GM19328 (cell line): ENCODE data around the gene RNF220.

Source experiments
- ATAC-seq: cut with Tn5 transposase; IDR thresholded peaks from one replicate; pipeline ENCODE4 v1.9.1; 2021; ENCODE audit warnings: mild to moderate bottlenecking, moderate library complexity; ENCODE audit not compliant: unreplicated experiment

RNF220 gene

GRCh38 chr1:44406737-44407429, 1.8 kb downstream of the RNF220 start:
- no peak for ATAC-seq

- ATAC-seq = no peak
Measured at GRCh38 chr1:44407430-44408211, 2.6 kb downstream of the RNF220 start.

GRCh38 chr1:44408212-44408582, 3.1 kb downstream of the RNF220 start:
- no peak for ATAC-seq

- no peak for ATAC-seq
Measured at GRCh38 chr1:44408632-44409602, 3.9 kb downstream of the RNF220 start.

GRCh38 chr1:44409757-44410156, 4.7 kb downstream of the RNF220 start:
- no peak for ATAC-seq

GRCh38 chr1:44411861-44412260, 6.8 kb downstream of the RNF220 start:
- no peak for ATAC-seq

- no peak for ATAC-seq
Measured at GRCh38 chr1:44412601-44413000, 7.5 kb downstream of the RNF220 start.

GRCh38 chr1:44413740-44414139, 8.7 kb downstream of the RNF220 start:
- ATAC-seq = no peak

- no peak for ATAC-seq
Measured at GRCh38 chr1:44415013-44415412, 10.0 kb downstream of the RNF220 start.

GRCh38 chr1:44416408-44416807, 11.4 kb downstream of the RNF220 start:
- ATAC-seq = no peak

GRCh38 chr1:44417351-44418021, 12.4 kb downstream of the RNF220 start:
- no peak for ATAC-seq

- ATAC-seq = no peak
Measured at GRCh38 chr1:44418022-44418673, 13.1 kb downstream of the RNF220 start.

GRCh38 chr1:44419901-44420300, 14.8 kb downstream of the RNF220 start:
- ATAC-seq = no peak

- ATAC-seq = no peak
Measured at GRCh38 chr1:44420535-44420934, 15.5 kb downstream of the RNF220 start.

- no peak for ATAC-seq
Measured at GRCh38 chr1:44421446-44421884, 16.4 kb downstream of the RNF220 start.

- ATAC-seq = no peak
Measured at GRCh38 chr1:44422161-44422560, 17.1 kb downstream of the RNF220 start.

GRCh38 chr1:44423591-44424537, 18.8 kb downstream of the RNF220 start:
- no peak for ATAC-seq

GRCh38 chr1:44424747-44425146, 19.7 kb downstream of the RNF220 start:
- no peak for ATAC-seq
